ENCODE results near the gene NEUROD1. TPM values are rescaled to one million over a fixed set of nuclear protein-coding genes. Genes with fewer than 3 reads are reported as not detected.

Gene NEUROD1
- total and polyA plus RNA-seq, 8 donors = 1.4 to 52.8 (median 5.5) TPM

DNA sequence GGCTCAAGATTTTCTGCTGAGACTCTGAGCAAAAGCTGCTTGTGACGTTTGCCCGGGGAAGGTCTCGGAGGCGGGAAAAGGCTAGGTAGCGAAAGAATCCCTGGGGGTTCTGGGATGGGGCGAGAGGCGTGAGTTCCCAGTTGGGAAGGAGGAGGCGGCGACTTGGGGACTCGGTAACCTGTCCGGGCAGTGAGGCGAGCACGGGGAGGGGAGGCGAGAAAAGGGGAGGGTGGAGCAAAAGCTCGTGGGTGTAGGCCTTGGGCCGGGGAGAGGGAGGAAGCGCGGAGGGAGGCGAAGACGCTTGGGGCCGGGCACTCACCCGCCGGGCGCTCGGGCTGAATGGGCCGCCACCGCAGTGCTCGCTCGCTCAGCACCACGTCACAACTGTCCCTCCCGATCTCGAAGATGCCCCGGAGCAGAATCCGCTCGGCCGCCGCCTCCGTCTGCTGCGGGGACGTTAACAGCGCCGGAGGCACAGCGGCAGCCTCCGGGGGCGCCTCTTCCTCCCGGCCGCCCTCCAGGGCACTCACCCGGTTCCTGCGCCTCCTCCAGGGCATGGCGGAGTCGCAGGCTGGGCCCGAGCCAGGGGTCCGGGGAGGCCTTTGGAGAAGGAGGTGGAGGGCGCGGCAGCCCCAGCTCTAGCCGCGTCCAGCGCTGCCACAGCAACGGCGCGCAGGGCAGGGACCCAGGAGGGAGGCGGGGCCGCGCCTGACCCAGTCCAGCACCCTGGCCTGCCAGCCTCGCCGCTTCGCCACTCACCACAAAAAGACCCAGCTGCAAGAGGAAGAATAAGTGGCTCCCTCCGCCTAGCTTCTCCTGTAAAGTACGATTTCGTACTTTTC, 23.6 kb downstream of the NEUROD1 start, which contains the start of gene CERKL:
Gene CERKL, minus strand, starts transcription at position 656 of the 842 bp plus-strand sequence. Its CDS starts 99 bp downstream, at position 557.
- H3K27ac ChIP-seq = peak within 1 kb of the TSS in 1 of 4 donors; percentile 37
- TF ChIP-seq, protein P1, sequence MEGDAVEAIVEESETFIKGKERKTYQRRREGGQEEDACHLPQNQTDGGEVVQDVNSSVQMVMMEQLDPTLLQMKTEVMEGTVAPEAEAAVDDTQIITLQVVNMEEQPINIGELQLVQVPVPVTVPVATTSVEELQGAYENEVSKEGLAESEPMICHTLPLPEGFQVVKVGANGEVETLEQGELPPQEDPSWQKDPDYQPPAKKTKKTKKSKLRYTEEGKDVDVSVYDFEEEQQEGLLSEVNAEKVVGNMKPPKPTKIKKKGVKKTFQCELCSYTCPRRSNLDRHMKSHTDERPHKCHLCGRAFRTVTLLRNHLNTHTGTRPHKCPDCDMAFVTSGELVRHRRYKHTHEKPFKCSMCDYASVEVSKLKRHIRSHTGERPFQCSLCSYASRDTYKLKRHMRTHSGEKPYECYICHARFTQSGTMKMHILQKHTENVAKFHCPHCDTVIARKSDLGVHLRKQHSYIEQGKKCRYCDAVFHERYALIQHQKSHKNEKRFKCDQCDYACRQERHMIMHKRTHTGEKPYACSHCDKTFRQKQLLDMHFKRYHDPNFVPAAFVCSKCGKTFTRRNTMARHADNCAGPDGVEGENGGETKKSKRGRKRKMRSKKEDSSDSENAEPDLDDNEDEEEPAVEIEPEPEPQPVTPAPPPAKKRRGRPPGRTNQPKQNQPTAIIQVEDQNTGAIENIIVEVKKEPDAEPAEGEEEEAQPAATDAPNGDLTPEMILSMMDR (IDR thresholded peaks at IDR 0.05) = no peak

DNA sequence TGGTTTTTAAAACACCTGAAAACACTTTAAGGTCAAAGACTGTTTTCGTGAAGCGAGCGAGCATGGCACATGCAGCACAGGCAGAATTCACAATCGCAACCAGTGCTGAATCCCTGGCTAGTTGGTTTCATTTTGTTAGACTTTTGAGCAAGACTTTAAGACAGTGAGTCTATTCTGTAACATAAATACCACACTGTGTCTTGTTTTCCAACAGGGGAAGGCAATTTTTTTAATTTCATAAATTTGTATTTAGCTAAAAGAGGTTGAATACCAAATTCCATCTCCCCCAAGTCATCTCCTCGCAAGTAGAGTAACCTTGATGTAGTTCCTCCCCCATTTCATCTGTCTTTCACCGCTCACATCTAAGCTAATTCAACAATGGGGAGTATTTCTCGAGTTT, 24.8 kb downstream of the NEUROD1 start:
- H3K27me3 ChIP-seq = peaks cover 0 to 4% (median 0%) of the 10 kb centered on the region in 4 donors
- DNase-seq = no peak
- H3K4me3 ChIP-seq = no peak overlapping the region
- H3K4me1 ChIP-seq = peaks cover 0 to 6% (median 0%) of the 10 kb centered on the region in 3 donors
- no peak overlapping the region for H3K27ac ChIP-seq
- WGBS, 2 donors = 81 to 84% methylated on average over 7 of the region's 7 CpGs
- no peaks in the 10 kb centered on the region for H3K9me3 ChIP-seq
- FAIRE-seq = no peak
- intact Hi-C loops (cut with DNase I) = no loop called here
- H3K36me3 ChIP-seq = no peaks in the 10 kb centered on the region
- no peak for ATAC-seq
- TF ChIP-seq, protein P1 (IDR thresholded peaks at IDR 0.05) = no peak

More for the DNA sequence above, 23.6 kb downstream of the NEUROD1 start, which contains the start of gene CERKL:
- 6% methylated on average over 50 to 70 of the region's 70 CpGs for WGBS, 2 donors
- ATAC-seq (peak; percentile 88 to 96 (median 90)), FAIRE-seq (no peak), DNase-seq (peak; percentile 42 to 82 (median 56))
- H3K4me3 ChIP-seq = peak within 1 kb of the TSS; percentile 21 to 64 (median 48)
- intact Hi-C loops (cut with DNase I) = no loop called here
- H3K4me1 ChIP-seq = peaks cover 0 to 6% (median 0%) of the 10 kb centered on the region in 3 donors
- peaks cover 0 to 4% (median 0%) of the 10 kb centered on the region in 4 donors for H3K27me3 ChIP-seq
- no peaks in the 10 kb centered on the region for H3K9me3 ChIP-seq
- no peaks in the 10 kb centered on the region for H3K36me3 ChIP-seq

DNA sequence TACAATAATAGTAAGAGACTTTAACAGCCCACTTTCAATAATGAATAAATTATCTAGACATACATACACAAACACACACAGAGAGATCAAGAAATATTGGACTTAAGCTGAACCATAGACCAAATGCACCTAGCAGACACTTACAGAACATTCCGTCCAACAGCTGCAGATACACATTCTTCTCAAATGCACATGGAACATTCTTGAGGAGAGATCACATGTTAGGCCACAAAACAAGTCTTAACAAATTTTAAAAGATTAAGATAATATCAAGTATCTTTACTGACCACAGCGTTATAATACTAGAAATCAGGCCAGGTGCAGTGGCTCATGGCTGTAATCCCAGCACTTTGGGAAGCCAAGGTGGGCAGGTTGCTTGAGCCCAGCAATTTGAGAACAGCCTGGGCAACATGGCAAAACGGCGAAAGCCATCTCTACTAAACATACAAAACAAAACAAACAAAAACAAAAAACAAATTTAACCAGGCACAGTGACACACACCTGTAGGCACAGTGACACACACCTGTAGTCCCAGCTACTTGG, 30.8 kb downstream of the NEUROD1 start:
- no peak for ATAC-seq
- intact Hi-C loops (cut with DNase I) = no loop called here
- DNase-seq = no peak
- H3K9me3 ChIP-seq = no peaks in the 10 kb centered on the region
- no peaks in the 10 kb centered on the region for H3K27me3 ChIP-seq
- no peaks in the 10 kb centered on the region for H3K4me1 ChIP-seq
- H3K27ac ChIP-seq = no peak overlapping the region
- TF ChIP-seq, protein P1 (IDR thresholded peaks at IDR 0.05) = no peak
- H3K36me3 ChIP-seq = no peaks in the 10 kb centered on the region
- WGBS, 2 donors = 89 to 94% methylated on average over 4 of the region's 4 CpGs
- no peak for FAIRE-seq
- H3K4me3 ChIP-seq = no peak overlapping the region

- no peaks in the 10 kb centered on the region for H3K27me3 ChIP-seq
- FAIRE-seq (no peak), ATAC-seq (no peak)
Measured at GRCh38 chr2:181648478-181649155, 31.7 kb downstream of the NEUROD1 start.

More at GRCh38 chr2:181648478-181649155, 31.7 kb downstream of the NEUROD1 start:
- Histone ChIP-seq H3K36me3 (no peaks in the 10 kb centered on the region), H3K27ac (no peak overlapping the region), H3K4me3 (no peak overlapping the region), H3K4me1 (no peaks in the 10 kb centered on the region), H3K9me3 (no peaks in the 10 kb centered on the region)
- TF ChIP-seq, protein P1 (IDR thresholded peaks at IDR 0.05) = no peak
- no peak for DNase-seq
- WGBS, 2 donors = 70 to 71% methylated on average over 2 of the region's 2 CpGs
- intact Hi-C loops (cut with DNase I) = no loop called here

Data from pancreas (tissue), 10 donors.